ENCODE data around the gene CSNK1G2. TPM values are rescaled to one million over a fixed set of nuclear protein-coding genes. Genes with fewer than 3 reads are reported as not detected.

Gene CSNK1G2
- total and polyA plus RNA-seq, 2 of the 13 experiments (the other 11 are each of a cell fraction or from before 2014, with no cell fraction given), result 53.8 to 72.5 TPM

DNA sequence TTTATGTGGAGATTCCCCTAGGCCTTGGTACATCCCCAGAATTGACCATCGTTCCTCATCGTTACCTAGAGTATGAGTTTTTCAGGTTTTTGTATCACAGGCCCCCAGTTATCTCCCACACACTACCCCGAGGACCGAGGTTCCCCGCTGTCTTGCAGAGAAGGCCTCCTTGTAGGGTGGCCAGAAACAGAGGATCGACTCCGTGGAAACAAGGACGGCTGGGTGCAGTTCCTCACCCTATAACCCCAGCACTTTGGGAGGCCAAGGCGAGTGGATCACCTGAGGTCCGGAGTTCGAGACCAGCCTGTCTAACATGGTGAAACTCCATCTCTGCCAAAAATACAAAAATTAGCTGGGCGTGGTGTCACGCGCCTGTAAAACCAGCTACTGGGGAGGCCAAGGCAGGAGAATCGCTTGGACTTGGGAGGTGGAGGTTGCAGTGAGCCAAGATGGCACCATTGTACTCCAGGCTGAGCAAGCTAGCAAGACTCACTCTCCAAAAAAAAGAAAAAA lies 35.1 kb upstream of the CSNK1G2 start (continued):
- TF ChIP-seq, protein P1, sequence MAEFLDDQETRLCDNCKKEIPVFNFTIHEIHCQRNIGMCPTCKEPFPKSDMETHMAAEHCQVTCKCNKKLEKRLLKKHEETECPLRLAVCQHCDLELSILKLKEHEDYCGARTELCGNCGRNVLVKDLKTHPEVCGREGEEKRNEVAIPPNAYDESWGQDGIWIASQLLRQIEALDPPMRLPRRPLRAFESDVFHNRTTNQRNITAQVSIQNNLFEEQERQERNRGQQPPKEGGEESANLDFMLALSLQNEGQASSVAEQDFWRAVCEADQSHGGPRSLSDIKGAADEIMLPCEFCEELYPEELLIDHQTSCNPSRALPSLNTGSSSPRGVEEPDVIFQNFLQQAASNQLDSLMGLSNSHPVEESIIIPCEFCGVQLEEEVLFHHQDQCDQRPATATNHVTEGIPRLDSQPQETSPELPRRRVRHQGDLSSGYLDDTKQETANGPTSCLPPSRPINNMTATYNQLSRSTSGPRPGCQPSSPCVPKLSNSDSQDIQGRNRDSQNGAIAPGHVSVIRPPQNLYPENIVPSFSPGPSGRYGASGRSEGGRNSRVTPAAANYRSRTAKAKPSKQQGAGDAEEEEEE (CRISPR knock-in tag; IDR thresholded peaks at IDR 0.05; ENCODE audit: borderline replicate concordance), result no peak
- no peak for TF ChIP-seq TCF7L2 (IDR thresholded peaks at IDR 0.05; ENCODE audit: low read depth, low read length)
- no peak for TF ChIP-seq ZBTB33 (CRISPR knock-in tag; IDR thresholded peaks at IDR 0.05)
- TF ChIP-seq ZNF720 (CRISPR knock-in tag; IDR thresholded peaks at IDR 0.05), result no peak
- no peak for TF ChIP-seq TSC22D2 (CRISPR knock-in tag; IDR thresholded peaks at IDR 0.05; ENCODE audit: borderline replicate concordance)
- peak; percentile 44; the same call in 1 of the 2 replicates for TF ChIP-seq ZMAT3 (CRISPR knock-in tag; conservative IDR thresholded peaks at IDR 0.05)
- no peak for TF ChIP-seq HNRNPUL1 (IDR thresholded peaks at IDR 0.05; ENCODE audit: low read depth, low read length)
- TF ChIP-seq ZNF260 (CRISPR knock-in tag; IDR thresholded peaks at IDR 0.05; ENCODE audit: borderline replicate concordance, low read depth), result no peak
- no peak for TF ChIP-seq POLR2AphosphoS5 (IDR thresholded peaks at IDR 0.05; ENCODE audit: low read depth, low read length)
- TF ChIP-seq, protein P2, sequence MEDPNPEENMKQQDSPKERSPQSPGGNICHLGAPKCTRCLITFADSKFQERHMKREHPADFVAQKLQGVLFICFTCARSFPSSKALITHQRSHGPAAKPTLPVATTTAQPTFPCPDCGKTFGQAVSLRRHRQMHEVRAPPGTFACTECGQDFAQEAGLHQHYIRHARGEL (CRISPR knock-in tag; IDR thresholded peaks at IDR 0.05), result no peak
- no peak for TF ChIP-seq NCOR1 (IDR thresholded peaks at IDR 0.05; ENCODE audit: borderline replicate concordance, low read length)
- TF ChIP-seq, protein P3, sequence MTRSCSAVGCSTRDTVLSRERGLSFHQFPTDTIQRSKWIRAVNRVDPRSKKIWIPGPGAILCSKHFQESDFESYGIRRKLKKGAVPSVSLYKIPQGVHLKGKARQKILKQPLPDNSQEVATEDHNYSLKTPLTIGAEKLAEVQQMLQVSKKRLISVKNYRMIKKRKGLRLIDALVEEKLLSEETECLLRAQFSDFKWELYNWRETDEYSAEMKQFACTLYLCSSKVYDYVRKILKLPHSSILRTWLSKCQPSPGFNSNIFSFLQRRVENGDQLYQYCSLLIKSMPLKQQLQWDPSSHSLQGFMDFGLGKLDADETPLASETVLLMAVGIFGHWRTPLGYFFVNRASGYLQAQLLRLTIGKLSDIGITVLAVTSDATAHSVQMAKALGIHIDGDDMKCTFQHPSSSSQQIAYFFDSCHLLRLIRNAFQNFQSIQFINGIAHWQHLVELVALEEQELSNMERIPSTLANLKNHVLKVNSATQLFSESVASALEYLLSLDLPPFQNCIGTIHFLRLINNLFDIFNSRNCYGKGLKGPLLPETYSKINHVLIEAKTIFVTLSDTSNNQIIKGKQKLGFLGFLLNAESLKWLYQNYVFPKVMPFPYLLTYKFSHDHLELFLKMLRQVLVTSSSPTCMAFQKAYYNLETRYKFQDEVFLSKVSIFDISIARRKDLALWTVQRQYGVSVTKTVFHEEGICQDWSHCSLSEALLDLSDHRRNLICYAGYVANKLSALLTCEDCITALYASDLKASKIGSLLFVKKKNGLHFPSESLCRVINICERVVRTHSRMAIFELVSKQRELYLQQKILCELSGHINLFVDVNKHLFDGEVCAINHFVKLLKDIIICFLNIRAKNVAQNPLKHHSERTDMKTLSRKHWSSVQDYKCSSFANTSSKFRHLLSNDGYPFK (CRISPR knock-in tag; IDR thresholded peaks at IDR 0.05; ENCODE audit: borderline replicate concordance), result peak; percentile 42; the same call in 1 of the 2 replicates
- TF ChIP-seq NFKB2 (CRISPR knock-in tag; IDR thresholded peaks at IDR 0.05; ENCODE audit: borderline replicate concordance), result no peak
- TF ChIP-seq, protein P4, sequence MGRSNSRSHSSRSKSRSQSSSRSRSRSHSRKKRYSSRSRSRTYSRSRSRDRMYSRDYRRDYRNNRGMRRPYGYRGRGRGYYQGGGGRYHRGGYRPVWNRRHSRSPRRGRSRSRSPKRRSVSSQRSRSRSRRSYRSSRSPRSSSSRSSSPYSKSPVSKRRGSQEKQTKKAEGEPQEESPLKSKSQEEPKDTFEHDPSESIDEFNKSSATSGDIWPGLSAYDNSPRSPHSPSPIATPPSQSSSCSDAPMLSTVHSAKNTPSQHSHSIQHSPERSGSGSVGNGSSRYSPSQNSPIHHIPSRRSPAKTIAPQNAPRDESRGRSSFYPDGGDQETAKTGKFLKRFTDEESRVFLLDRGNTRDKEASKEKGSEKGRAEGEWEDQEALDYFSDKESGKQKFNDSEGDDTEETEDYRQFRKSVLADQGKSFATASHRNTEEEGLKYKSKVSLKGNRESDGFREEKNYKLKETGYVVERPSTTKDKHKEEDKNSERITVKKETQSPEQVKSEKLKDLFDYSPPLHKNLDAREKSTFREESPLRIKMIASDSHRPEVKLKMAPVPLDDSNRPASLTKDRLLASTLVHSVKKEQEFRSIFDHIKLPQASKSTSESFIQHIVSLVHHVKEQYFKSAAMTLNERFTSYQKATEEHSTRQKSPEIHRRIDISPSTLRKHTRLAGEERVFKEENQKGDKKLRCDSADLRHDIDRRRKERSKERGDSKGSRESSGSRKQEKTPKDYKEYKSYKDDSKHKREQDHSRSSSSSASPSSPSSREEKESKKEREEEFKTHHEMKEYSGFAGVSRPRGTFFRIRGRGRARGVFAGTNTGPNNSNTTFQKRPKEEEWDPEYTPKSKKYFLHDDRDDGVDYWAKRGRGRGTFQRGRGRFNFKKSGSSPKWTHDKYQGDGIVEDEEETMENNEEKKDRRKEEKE (IDR thresholded peaks at IDR 0.05), result no peak
- TF ChIP-seq NCOA2 (CRISPR knock-in tag; IDR thresholded peaks at IDR 0.05), result no peak
- TF ChIP-seq, protein P5, sequence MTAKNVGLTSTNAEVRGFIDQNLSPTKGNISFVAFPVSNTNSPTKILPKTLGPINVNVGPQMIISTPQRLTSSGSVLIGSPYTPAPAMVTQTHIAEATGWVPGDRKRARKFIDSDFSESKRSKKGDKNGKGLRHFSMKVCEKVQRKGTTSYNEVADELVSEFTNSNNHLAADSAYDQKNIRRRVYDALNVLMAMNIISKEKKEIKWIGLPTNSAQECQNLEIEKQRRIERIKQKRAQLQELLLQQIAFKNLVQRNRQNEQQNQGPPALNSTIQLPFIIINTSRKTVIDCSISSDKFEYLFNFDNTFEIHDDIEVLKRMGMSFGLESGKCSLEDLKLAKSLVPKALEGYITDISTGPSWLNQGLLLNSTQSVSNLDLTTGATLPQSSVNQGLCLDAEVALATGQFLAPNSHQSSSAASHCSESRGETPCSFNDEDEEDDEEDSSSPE (CRISPR knock-in tag; IDR thresholded peaks at IDR 0.05), result no peak
- TF ChIP-seq FOXK1 (CRISPR knock-in tag; IDR thresholded peaks at IDR 0.05; ENCODE audit: borderline replicate concordance, low read depth), result no peak
- peak; percentile 8; the same call in 1 of the 2 replicates for TF ChIP-seq HHEX (CRISPR knock-in tag; IDR thresholded peaks at IDR 0.05)
- TF ChIP-seq ZFP1 (CRISPR knock-in tag; IDR thresholded peaks at IDR 0.05), result no peak
